GM18507 (cell line): ENCODE results near the gene STRAP.
"Not testable (repeated sequence)": the region's sequence is repeated elsewhere in the genome, so short reads cannot be mapped to it uniquely, and the experiment has no call there.

Source experiments
- DNase-seq: peaks from one replicate; pipeline ENCODE4 v3.0.0; 2011; ENCODE audit warnings: low read depth; ENCODE audit not compliant: insufficient read length; ENCODE audit errors: extremely low spot score
- FAIRE-seq: peaks from 2 replicates; lab custom pipeline; 2011; peaks lifted over from hg19 to GRCh38; lab: Jason Lieb, UNC

STRAP gene

DNA sequence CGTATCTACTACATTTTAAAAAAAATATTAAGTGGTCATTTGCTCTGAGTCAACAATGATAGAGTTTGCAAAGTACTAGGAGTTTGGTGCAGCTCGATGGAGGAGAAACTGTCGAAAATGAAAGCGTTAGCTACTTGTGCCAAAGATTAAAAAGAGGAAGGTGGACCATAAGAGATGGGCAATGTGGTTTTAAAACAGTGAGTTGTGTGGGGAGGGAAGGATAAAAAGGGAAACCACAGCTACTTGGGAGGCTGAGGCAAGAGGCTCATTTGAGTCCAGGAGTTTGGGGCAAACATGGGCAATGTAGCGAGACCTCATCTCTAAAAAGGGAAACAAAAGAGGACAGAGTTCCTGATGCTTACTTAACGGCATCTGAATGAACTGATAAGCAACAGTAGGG, 18.2 kb upstream of the STRAP start:
- peak; percentile 86 for FAIRE-seq
- no peak for DNase-seq

DNA sequence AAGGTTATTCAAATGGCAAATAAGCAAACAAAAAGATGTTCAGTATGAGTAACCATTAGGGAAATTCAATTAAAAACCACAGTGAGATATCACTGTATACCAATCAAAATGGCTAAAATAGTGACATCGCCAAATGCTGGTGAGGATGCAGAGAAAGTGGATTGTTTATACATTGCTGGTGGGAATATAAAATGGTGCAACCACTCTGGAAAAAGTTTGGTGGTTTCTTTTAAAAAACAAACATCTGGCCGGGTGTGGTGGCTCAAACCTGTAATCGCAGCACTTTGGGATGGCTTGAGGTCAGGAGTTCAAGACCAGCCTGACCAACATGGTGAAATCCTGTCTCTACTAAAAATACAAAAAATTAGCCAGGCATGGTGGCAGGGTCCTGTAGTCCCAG, 14.0 kb upstream of the STRAP start:
- FAIRE-seq: no peak
- no peak for DNase-seq

DNA sequence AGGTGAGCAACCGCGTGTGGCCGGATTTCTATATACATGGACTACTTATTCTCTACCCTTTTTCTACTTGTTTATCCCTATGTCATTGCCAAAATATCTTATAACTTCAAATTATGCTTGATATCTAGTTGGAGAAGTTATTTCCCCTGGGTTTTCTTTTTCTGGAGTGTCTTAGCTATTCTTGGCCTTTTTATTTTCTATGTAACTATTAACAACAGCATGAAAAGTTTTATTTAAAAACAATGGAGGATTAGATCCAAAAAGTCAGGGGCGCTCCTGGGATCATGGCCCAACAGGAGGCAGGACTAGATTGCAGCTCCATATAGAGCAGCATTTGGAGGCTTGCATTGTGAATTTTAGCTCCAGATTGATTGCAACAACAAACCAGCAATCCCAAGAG, 8.6 kb upstream of the STRAP start:
- DNase-seq: no peak
- FAIRE-seq: no peak

DNA sequence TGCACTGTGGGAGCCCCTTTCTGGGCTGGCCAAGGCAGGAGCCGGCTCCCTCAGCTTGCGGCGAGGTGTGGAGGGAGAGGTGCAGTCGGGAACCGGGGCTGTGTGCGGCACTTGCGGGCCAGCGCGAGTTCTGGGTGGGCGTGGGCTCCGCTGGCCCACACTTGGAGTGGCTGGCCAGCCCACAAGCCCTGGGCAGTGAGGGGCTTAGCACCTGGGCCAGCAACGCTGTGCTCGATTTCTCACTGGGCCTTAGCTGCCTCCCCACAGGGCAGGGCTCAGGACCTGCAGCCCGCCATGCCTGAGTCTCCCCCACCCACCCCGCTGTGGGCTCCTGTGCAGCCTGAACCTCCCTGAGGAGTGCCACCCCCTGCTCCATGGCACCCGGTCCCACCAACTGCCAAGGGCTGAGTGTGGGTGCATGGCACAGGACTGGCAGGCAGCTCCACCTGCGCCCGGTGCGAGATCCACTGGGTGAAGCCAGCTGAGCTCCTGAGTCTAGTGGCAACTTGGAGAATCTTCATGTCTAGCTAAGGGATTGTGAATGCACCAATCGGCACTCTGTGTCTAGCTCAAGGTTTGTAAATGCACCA, 7.5 kb upstream of the STRAP start:
- not testable (repeated sequence) for DNase-seq, FAIRE-seq

DNA sequence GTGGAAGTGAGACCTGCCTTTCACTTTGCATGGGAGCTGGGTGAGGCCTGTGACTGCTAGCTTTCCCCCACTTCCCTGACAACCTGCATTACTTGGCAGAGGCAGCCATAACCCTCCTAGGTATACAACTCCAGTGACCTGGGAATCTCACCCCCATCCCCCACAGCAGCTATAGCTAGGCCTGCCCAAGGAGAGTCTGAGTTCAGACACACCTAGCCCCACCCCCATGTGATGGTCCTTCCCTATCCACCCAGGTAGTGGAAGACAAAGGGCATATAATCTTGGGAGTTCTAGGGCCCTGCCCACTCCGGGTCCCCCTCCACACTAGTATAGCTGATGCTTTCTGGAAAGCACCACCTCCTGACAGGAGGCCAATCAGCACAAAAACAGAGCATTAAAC, 6.3 kb upstream of the STRAP start:
- DNase-seq (no peak), FAIRE-seq (no peak)

DNA sequence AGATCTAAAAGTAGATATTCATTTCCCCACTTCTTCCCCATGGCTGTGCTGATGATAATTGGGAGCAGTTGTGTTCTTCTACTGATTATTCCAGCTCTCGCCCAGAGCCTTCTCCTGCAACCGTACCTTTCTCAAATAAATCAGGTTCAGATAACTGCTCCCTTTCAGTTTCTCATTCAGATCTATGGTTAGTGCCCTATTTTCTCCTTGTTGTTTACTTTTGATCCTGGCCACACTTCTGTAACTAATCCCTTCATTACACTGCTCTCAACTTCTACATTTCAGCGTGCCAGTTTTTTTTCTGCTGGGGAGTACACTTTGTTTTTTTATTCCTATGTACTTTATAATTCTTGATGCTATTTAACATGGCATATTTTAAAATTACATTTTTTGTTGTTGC, 2.8 kb upstream of the STRAP start:
- no peak for FAIRE-seq
- DNase-seq: no peak

DNA sequence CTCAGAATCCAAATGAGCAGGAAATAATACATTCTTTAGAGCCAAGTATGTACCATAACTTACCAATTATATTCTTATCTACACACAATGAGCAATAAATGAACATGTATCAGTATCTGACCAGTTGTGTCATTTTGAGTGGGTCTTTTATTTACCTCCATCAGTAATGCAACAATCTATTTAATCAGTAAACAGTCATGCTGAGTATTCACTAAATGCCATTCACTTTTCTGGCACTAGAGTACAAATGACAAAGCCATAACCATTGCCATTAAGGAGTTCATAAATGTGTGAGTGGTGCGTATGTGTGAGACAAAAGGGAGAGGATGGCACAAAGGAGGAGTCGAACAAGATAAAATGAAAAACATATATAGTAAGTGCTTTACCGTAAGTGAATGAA, 1.5 kb upstream of the STRAP start:
- DNase-seq (no peak), FAIRE-seq (no peak)

DNA sequence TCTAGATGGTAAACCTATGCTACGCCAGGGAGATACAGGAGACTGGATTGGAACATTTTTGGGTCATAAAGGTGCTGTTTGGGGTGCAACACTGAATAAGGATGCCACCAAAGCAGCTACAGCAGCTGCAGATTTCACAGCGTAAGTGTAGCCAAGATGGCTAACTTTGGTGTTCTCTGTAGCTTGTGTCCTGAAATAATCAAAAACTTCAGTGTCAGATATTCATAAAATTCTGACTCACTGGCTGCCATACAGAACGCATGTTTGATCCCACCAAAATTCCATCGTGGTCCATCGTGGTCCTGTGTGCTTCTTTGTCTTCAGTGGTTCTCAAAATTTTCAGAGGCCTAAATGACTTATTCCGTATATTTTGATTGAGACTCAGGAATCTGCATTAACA, 1.3 kb downstream of the STRAP start:
- peak; percentile 41 for FAIRE-seq

DNA sequence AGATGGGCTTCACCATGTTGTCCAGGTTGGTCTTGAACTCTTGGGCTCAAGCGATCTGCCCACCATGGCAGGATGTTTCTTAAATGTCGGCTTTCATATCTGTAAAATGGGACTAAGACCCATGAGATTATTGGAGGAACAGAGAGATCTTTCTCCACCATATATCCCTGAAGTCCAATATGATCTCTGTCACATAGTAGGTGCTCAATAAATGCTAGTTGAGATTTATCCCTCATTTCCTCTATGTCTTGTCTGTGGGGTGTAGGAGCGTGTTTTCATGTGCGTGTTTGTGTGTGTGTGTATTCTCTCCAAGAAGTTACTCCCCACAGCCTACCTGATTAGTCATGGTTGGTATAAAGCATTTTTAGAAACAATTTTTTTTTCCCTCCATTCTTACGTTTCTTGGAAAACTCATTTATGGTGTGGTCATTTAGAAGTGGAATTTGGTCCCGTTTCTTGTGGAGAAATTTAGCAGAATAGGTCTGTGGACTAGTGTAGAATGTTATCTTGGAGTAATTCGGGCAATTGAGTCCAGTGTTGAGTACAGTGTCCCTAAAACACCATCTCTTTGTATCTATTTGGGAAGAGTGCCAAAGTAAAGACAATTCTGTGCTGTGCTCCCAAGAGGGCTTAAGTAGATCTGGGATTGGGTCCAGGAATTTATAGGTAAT, 4.3 kb downstream of the STRAP start:
- FAIRE-seq: no peak
- no peak for DNase-seq

More for the DNA sequence above, 1.3 kb downstream of the STRAP start:
- no peak for DNase-seq

DNA sequence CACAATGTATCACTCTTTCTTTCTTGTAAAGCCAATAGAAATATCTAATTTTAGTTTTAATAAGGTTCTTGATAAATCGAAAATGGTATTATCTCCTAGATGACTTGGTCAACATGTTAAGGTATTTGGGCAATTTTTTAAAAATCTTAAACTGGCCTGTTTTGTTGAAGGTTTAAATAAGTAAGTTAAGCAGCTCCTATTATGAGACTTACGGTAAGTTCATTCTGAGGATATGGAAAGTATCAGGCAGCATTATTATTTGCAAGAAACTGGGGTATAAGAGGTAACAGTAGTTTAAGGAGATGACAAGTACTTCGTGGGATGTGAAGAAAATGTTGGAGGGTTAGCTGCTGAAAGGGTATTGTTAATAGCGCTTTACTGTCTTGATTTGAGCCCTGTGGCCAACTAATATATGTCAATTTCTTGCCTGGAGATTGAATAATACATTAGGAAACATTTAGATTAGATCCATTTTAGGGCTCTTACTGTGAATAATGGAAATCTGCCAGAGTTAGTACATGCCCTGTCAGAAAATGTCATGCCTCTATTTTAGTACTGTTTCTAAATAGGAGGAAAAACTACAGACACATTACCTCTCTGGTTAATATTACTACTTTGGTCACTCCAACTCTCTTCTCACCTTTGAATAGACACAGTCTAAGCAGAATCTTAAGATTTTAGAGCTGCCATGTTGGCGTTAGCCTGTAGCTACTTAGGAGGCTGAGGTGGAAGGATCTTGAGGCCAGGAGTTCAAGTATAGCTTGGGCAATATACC, 5.0 kb downstream of the STRAP start:
- FAIRE-seq: no peak

DNA sequence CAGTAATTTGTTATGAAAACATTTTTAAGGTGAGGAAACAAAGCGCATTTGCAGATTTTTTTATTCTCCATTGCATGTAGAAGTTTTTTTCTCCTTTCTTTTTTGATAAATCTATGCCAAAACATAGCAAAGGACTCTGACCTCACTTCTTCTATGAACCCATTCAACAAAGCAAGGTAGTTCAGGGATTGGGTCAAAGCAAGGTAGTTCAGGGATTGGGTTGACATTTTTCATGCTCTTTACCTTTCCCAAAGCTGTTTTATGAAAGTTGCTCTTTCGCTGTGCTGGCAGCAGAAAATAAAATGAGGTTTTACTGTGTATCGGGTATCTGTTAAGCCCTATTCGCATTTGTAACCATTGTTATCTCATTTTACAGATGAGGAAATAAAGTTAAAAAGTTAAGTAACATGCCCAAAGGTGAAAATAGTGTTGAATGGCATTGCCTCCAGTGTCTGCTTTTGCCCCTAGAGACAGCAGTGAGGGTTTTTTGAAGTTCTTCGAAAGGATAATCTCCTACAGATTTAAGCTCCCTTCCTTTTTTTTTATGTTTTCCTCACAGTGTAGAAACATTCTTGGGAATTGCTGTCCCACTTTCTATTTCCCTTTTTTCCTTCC, 10.6 kb downstream of the STRAP start:
- FAIRE-seq: peak; percentile 33
- no peak for DNase-seq

More for the DNA sequence above, 5.0 kb downstream of the STRAP start:
- DNase-seq: no peak

DNA sequence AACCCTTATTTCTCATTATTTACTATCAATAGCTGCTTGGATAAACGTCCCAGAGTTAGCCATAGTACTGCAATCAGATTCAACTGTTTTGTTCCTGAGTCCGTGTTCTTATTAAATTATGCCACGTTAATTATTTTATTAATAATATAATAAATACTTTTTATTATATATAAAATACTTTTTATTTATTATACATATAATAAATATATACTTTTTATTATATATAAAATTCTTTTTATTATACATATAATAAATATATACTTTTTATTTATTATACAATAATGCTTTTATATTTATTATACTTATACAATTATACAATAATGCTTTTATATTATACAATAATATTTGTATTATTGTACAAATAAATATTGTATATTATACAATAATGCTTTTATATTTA, 11.1 kb downstream of the STRAP start:
- FAIRE-seq: no peak

DNA sequence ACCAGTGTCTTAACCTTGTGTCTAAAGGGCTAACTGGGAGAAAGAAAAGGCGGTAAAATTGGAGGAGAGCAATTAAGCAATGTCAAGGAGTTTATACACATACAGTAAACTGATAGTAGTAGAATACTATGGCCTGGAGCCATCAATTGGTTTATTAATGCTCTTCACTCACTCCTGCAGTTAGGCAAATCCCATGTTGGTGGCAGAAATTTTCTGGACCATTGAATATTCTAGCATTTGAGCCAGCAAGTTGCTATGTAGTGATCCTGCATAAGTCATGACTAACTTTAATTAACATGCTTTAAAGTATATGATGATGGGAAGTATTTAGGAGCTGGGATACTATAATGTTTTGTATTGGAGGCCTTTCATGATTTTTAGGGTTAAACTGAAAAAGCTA, 14.7 kb downstream of the STRAP start:
- FAIRE-seq (no peak), DNase-seq (no peak)

More for the DNA sequence above, 11.1 kb downstream of the STRAP start:
- no peak for DNase-seq

DNA sequence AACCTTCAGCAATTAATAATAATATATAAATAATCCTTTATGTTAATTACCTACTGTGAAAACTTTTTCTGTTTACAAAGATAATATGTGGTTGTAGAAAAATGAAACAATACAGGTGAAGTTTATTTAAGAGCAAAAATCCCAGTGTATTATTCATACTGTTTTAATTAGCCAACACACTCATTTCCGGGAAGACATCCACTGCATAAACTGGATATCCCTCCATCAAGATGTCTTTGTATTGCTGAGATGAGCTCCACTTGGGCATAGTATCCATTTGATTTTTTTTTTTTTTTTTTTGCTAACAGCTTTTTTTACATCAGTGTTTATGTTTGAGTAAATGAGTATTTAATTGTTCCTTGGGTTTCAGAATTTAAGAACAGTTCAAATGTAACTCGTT, 15.2 kb downstream of the STRAP start:
- DNase-seq (no peak), FAIRE-seq (no peak)

DNA sequence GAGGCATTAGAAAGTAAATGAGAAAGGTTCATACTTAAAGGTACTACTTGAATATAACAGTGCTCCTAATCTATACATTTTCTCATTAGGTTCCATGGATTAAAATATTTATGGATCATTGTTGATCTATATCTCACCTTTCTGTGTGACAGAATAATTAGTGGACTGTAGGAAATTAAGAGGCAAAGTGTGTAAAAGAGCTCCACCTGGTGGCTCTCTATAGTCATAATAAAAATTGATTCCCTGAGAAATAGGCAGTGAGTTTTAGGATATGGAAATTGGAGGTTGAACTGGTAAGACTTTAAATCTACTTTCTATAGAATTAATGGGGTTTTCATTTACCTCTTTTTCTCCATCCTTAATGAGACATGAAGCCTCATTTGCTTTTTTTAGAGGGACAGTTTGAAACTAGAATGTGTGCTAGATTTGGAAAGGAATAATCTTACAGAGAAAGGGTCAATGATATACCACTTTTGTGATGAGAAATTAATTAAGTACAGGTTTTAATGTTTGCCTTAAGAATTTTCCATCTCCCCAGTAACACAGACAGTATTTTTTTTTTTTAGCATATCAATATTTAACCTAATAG, 17.2 kb downstream of the STRAP start:
- FAIRE-seq: no peak
- no peak for DNase-seq

DNA sequence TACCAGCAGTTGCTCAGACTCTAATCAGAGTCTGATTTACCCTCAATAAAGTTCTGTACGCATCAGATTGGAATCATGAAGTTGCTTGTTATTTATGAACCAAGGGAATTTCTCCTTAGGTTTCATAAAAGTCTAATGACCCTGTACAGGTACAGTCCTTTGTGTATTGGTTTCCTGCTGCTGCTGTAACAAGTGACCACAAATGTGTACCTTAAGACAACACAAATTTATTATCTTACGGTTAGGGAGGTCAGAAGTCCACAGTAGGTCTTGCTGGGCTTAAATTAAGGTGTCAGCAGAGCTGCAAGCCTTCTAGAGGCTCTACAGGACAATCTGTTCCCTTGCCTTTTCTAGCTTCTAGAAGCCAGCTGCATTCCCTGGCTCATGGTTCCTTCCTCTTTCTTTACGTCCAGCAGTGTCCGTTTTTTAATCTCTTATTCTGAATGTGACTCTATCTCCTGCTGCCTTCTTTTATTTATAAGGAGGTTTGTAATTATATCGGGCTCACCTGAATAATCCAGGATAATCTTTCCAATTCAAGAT, 22.3 kb downstream of the STRAP start:
- no peak for FAIRE-seq
- no peak for DNase-seq

DNA sequence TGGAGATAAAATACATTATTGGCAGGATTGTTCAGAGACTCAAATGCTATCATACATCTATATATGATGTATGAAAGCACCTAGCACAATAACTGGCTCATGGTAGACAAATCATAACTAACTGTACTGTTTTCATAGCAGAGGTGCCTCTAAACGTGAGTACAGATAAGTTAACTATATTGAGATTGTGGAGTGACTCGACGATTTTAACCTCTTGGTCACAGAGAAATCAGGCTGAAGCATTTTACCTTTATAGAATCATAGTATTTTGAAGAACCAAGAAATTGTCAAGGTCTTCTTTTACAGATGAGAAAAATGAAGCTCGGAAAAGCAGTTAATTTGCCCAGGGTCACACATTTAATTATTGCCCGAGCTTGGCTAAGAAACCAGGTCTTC, 28.3 kb downstream of the STRAP start:
- FAIRE-seq (no peak), DNase-seq (no peak)

DNA sequence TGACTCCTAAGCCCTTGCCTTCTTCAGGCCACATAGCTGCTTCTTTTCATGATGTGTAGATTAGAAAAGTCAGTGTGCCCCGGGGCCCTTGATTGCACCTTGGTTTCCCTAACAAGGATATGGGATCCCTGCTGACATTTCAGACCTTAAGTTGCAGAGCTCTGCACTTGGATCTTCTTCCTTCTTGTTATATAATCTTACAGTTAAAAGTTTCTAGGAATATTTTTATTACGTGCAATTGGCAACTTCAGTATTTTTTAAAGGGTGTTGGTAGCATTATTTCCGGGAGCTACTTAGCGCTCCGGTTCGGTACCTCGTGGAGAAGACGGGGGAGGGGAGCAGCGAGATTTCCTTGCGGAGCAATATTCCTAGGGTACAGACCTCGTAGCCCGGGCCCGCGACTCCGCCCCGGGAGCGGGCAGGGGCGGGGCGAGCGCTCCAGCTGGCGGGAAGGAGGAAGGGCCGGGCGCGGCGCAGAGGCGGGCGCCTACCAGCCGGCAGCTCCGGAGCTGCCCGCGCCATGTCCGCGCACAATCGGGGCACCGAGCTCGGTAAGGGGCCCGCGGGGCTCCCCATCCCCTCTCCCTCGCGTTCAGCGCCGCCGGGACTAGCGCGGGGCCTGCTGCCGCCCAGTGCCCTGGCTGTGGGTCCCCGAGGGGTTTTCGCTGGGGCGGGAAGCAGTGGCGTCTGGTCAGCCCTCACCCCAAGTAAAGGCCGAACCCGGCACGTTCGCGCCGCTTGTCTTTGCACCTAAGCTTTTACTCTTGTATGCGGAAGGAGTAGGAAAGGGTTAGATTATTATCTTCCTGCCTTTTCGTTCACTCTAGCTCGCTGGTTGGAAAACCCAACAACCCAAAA, 28.9 kb downstream of the STRAP start, which contains the start of gene DERA:
Gene DERA, plus strand, starts transcription at position 469 of the 858 bp plus-strand sequence. Its CDS starts 52 bp downstream, at position 521.
- DNase-seq (peak; percentile 45), FAIRE-seq (peak; percentile 87)

DNA sequence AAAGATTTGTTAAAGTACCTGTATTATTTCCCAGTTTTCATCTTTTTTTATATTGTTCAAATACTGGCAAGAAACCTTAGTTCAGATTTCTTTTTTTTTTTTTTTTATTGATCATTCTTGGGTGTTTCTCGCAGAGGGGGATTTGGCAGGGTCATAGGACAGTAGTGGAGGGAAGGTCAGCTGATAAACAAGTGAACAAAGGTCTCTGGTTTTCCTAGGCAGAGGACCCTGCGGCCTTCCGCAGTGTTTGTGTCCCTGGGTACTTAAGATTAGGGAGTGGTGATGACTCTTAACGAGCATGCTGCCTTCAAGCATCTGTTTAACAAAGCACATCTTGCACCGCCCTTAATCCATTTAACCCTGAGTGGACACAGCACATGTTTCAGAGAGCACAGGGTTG, 29.7 kb downstream of the STRAP start:
- FAIRE-seq, DNase-seq: not testable (repeated sequence)
